GM23248 (cell line): ENCODE results near the gene PDE4B. TPM values are rescaled to one million over a fixed set of nuclear protein-coding genes. Genes with fewer than 3 reads are reported as not detected.
A peak's percentile ranks its signal among the peaks of the same experiment; 100 is the strongest.

Experiments
- DNase-seq: peaks from one replicate; pipeline ENCODE4 v3.0.0-alpha.2; 2015
- H2AFZ ChIP-seq: fragments of 200-600 bp; sonication (generic); 2 replicates; pipeline ENCODE4 v1.6.1; 2016; ENCODE audit warnings: antibody characterized with exemption
- H3F3A ChIP-seq: fragments of 200-600 bp; sonication (generic); 2 replicates; pipeline ENCODE4 v1.6.1; 2016; ENCODE audit warnings: mild to moderate bottlenecking, antibody characterized with exemption, mixed run types; ENCODE audit not compliant: insufficient read depth
- H3K27ac ChIP-seq: fragments of 200-600 bp; sonication (generic); 2 replicates; pipeline ENCODE4 v1.5.1; 2016; ENCODE audit warnings: mild to moderate bottlenecking
- H3K27me3 ChIP-seq: fragments of 200-600 bp; sonication (generic); replicated peaks from 2 replicates; pipeline ENCODE4 v1.6.1; 2016; ENCODE audit warnings: mild to moderate bottlenecking; ENCODE audit not compliant: insufficient read depth
- H3K36me3 ChIP-seq: fragments of 200-600 bp; sonication (generic); 2 replicates; pipeline ENCODE4 v1.6.1; 2016; ENCODE audit warnings: low read depth, mild to moderate bottlenecking
- H3K4me1 ChIP-seq: fragments of 200-600 bp; sonication (generic); 2 replicates; pipeline ENCODE4 v1.6.1; 2016; ENCODE audit warnings: mild to moderate bottlenecking; ENCODE audit not compliant: insufficient read depth
- H3K4me2 ChIP-seq: fragments of 200-600 bp; sonication (generic); one replicate; pipeline ENCODE4 v1.6.1; 2016; ENCODE audit warnings: mild to moderate bottlenecking; ENCODE audit not compliant: unreplicated experiment
- H3K4me3 ChIP-seq: fragments of 200-600 bp; sonication (generic); 2 replicates; pipeline ENCODE4 v1.5.1; 2016; ENCODE audit warnings: mild to moderate bottlenecking
- H3K79me2 ChIP-seq: fragments of 200-600 bp; sonication (generic); 2 replicates; pipeline ENCODE4 v1.6.1; 2016; ENCODE audit warnings: mild to moderate bottlenecking; ENCODE audit not compliant: insufficient read depth
- H3K9ac ChIP-seq: fragments of 200-600 bp; sonication (generic); 2 replicates; pipeline ENCODE4 v1.6.1; 2016; ENCODE audit warnings: mild to moderate bottlenecking
- H3K9me2 ChIP-seq: fragments of 200-600 bp; sonication (generic); 2 replicates; pipeline ENCODE4 v1.6.1; 2016; ENCODE audit warnings: mixed run types, mild to moderate bottlenecking, moderate library complexity; ENCODE audit not compliant: insufficient read depth
- H3K9me3 ChIP-seq: fragments of 200-600 bp; sonication (generic); one replicate; pipeline ENCODE4 v1.6.1; 2017; ENCODE audit warnings: low read depth
- H4K20me1 ChIP-seq: fragments of 200-600 bp; sonication (generic); 2 replicates; pipeline ENCODE4 v1.6.0; 2016; ENCODE audit not compliant: insufficient read depth
- EZH2 ChIP-seq: fragments of 200-600 bp; sonication (generic); IDR thresholded peaks from 2 replicates; pipeline ENCODE4 v1.6.1; 2018; ENCODE audit warnings: antibody characterized with exemption, mild to moderate bottlenecking; ENCODE audit not compliant: insufficient read depth, poor library complexity, severe bottlenecking
- EZH2phosphoT487 ChIP-seq: fragments of 200-600 bp; sonication (generic); IDR thresholded peaks from 2 replicates; pipeline ENCODE4 v1.6.1; 2018; ENCODE audit warnings: antibody characterized with exemption, moderate library complexity, mild to moderate bottlenecking, low read depth; ENCODE audit not compliant: insufficient read depth
- WGBS, 2 experiments: methylation state at CpG; one replicate each; pipeline ENCODE4 v1.1.6; 2015 to 2017; ENCODE audit warnings: low lambda C conversion rate in 2 of 2, low coverage in 1 of 2; ENCODE audit errors: missing lambda C conversion rate in 2 of 2; 5-methylcytosine and 5-hydroxymethylcytosine counted together
- in situ Hi-C: fragments of 300-500 bp; cut with MboI; formaldehyde crosslinking; loops from 2 replicates; pipeline ENCODE4 v1.15.0; 2020
- polyA plus RNA-seq: library from polyadenylated mRNA; unstranded; fragments of >200 nt; fragmentation: Nextera tagmentation; extraction: Ambion mirVana; gene quantifications from 2 replicates; pipeline ENCODE4 v1.2.1, GENCODE V29; 2016
- total RNA-seq: library from RNA; depleted of rRNA; stranded (reverse); fragments of >200 nt; shearing (Covaris generic); gene quantifications from 2 replicates; pipeline ENCODE4 v1.2.3, GENCODE V29; 2014; rRNA removed

Gene PDE4B
- total RNA-seq = 36.2 and 36.7 TPM in 2 replicates
- polyA plus RNA-seq = 19.6 and 19.9 TPM in 2 replicates

GRCh38 chr1:65792669-65793358 is at the start of gene PDE4B:
Gene PDE4B, plus strand, starts transcription at chr1:65792895.
- H3K4me1 ChIP-seq = peaks cover 20% of the 10 kb centered on the region; the same call in 1 of the 2 replicates
- peaks cover 26% of the 10 kb centered on the region for H3F3A ChIP-seq
- no peaks in the 10 kb centered on the region for H4K20me1 ChIP-seq
- H3K4me2 ChIP-seq = peak within 1 kb of the TSS; percentile 98
- H3K79me2 ChIP-seq = peaks cover 24% of the 10 kb centered on the region
- no peaks in the 10 kb centered on the region for H3K36me3 ChIP-seq
- H2AFZ ChIP-seq = peak within 1 kb of the TSS; percentile 91
- no peaks in the 10 kb centered on the region for H3K9me2 ChIP-seq
- 2% methylated on average over 45 to 60 of the region's 67 CpGs for WGBS, 2 experiments
- no peaks in the 10 kb centered on the region for H3K9me3 ChIP-seq
- peak; percentile 74 for DNase-seq
- H3K27me3 ChIP-seq = no peaks in the 10 kb centered on the region
- peak within 1 kb of the TSS; percentile 77 for H3K4me3 ChIP-seq
- peak within 1 kb of the TSS; percentile 72 for H3K9ac ChIP-seq
- in situ Hi-C loops = no loop called here
- H3K27ac ChIP-seq = no peak within 1 kb of the TSS
- TF ChIP-seq EZH2 = no peak
- no peak for TF ChIP-seq EZH2phosphoT487

GRCh38 chr1:65744731-65745130 is 48.0 kb upstream of the PDE4B start:
- no peak for DNase-seq
- Histone ChIP-seq H3K27ac (no peak overlapping the region), H3K9ac (no peak overlapping the region), H3F3A (no peaks in the 10 kb centered on the region), H3K36me3 (no peaks in the 10 kb centered on the region), H3K4me2 (no peak overlapping the region), H3K79me2 (no peaks in the 10 kb centered on the region), H2AFZ (no peak overlapping the region), H4K20me1 (no peaks in the 10 kb centered on the region), H3K27me3 (no peaks in the 10 kb centered on the region), H3K4me3 (no peak overlapping the region), H3K9me3 (no peaks in the 10 kb centered on the region), H3K4me1 (0 out of 2 replicates have a peak, but pooled peaks cover 3% of the 10 kb centered on the region), H3K9me2 (no peaks in the 10 kb centered on the region)
- WGBS, 2 experiments = 25 to 30% methylated on average over 1 of the region's 1 CpG
- TF ChIP-seq EZH2phosphoT487 (no peak), EZH2 (no peak)
- in situ Hi-C loops = no loop called here

GRCh38 chr1:65751961-65752360 is 40.7 kb upstream of the PDE4B start:
- no peak overlapping the region for H3K9ac ChIP-seq
- no peaks in the 10 kb centered on the region for H4K20me1 ChIP-seq
- H3K4me2 ChIP-seq = no peak overlapping the region
- H3K4me3 ChIP-seq = no peak overlapping the region
- no peaks in the 10 kb centered on the region for H3K9me3 ChIP-seq
- H3K27me3 ChIP-seq = no peaks in the 10 kb centered on the region
- no peak for TF ChIP-seq EZH2phosphoT487
- no peak for TF ChIP-seq EZH2
- H3F3A ChIP-seq = no peaks in the 10 kb centered on the region
- DNase-seq = no peak
- 23 to 24% methylated on average over 3 of the region's 3 CpGs for WGBS, 2 experiments
- in situ Hi-C loops = no loop called here
- H3K4me1 ChIP-seq = 0 out of 2 replicates have a peak, but pooled peaks cover 3% of the 10 kb centered on the region
- H3K36me3 ChIP-seq = no peaks in the 10 kb centered on the region
- H3K9me2 ChIP-seq = no peaks in the 10 kb centered on the region
- H2AFZ ChIP-seq = no peak overlapping the region
- no peak overlapping the region for H3K27ac ChIP-seq
- no peaks in the 10 kb centered on the region for H3K79me2 ChIP-seq

- H3K9me3 ChIP-seq = no peaks in the 10 kb centered on the region
- no peaks in the 10 kb centered on the region for H3K36me3 ChIP-seq
- H3K4me1 ChIP-seq = peaks cover 2% of the 10 kb centered on the region; the same call in 1 of the 2 replicates
- no peak overlapping the region for H3K27ac ChIP-seq
- H3K9ac ChIP-seq = no peak overlapping the region
- no peak overlapping the region for H3K4me3 ChIP-seq
- TF ChIP-seq EZH2phosphoT487 (no peak), EZH2 (no peak)
- H2AFZ ChIP-seq = no peak overlapping the region
- H3K9me2 ChIP-seq = no peaks in the 10 kb centered on the region
- DNase-seq = no peak
- H3K4me2 ChIP-seq = no peak overlapping the region
- peaks cover 6% of the 10 kb centered on the region; the same call in 1 of the 2 replicates for H3F3A ChIP-seq
- no peaks in the 10 kb centered on the region for H3K79me2 ChIP-seq
- no peaks in the 10 kb centered on the region for H3K27me3 ChIP-seq
- H4K20me1 ChIP-seq = no peaks in the 10 kb centered on the region
- in situ Hi-C loops = no loop called here
These were observed 36.1 kb upstream of the PDE4B start for GRCh38 chr1:65756616-65757015.
